Activated CD8-positive, alpha-beta memory T cell treated with anti-CD3 and anti-CD28 coated beads for 1 hour (primary cell): ENCODE results near the gene LRRN2.
"Not testable (repeated sequence)": the region's sequence is repeated elsewhere in the genome, so short reads cannot be mapped to it uniquely, and the experiment has no call there.

ENCODE experiments used
- DNase-seq, 2 donors: peaks; one replicate each; pipeline ENCODE4 v3.0.0-alpha.2; 2020; ENCODE audit warnings: low read depth in 1 of 2; ENCODE audit errors: extremely low read depth in 1 of 2

LRRN2 gene

DNA sequence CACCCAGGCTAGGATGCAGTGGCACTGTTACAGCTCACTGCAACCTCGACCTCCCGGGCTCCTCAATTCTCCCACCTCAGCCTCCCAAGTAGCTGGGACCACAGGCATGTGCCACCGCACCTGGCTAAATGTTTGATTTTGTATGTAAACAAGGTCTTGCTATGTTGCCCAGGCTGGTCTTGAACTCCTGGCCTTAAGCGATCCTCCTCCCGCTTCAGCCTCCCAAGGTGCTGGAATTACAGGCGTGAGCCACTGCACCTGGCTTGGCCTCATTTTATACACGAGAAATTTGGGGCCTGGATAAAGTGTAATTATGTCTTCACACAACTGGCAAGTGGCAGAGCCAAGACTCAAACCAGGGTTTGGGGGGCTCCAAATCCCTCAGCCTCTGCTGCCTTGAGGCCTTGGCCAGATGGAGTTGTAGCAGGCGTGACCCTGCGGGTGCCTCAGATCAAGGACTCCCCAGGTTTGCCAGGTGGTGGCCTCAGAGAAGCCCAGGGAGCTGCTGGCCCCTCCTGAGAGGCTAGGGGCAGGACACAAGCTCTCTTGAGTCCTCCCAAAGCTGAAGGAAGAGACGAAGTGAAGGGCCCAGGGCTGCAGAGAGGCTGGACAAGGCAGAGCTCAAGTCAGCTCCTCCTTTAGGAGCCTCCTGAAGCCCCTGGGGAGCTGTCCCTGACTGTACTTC lies 107.6 kb downstream of the LRRN2 start:
- DNase-seq: no peak

DNA sequence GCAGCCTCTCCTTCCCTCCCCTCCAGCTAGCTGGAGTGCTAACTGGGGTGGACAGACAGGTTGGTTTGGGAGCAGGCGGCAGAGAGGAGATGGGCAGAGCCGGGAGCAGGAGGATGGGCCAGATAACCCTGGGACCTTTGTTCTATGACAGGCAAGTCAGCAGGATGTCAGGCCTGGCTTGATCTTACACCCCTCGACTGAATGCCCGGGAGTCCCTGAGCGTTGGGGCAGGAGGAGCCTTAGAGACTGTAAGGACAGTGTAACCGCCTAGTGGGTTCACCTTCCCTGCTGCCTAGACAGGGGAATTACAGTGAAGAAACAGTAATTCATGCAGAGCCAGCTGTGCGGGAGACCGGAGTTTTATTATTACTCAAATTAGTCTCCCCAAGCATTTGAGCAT lies 109.1 kb downstream of the LRRN2 start:
- no peak for DNase-seq

DNA sequence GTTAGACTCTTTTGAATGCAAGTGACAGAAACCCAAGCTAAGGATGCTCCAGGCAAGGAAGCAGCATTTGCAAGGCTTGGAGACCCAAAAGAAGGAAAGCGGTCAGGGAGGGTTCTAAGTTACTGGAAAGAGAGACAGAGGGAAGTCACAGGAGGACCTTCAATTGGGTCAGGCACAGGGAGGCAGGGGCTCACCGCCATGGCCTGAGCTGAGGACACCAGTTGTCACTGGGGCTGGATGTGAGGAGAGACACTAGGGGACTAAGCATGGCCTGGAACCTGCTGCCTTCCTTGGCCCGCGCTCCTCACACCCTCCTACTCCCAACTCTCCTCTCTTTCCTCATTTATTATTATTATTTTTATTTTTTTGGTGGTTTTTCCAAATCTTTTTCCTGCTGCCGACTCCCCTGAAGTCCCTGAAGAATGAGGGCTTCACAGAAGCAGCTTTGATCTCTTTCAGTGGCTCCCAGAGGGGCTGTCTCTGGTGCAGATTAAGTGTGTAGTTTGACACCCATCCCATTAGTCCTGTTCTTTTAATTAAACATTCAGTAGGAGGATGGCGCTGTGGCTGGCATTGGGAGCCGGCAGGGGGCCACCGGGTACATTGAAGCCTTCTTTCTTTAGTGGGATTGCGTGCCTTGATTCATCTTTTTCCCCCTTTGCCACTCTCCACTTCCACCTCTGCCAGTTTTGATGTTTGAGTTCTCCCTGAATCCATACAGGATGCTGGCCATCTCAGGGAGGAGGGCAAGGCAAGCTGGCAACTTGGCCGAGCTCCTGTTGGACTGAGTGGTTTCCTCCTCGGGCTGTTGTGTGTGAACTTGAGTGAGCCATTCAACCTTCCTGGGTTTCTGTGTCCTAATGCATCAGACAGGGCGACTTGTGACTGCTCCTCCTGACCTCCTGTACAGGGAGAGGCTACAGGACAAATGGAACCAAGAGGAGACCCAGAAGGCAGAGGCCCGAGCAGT lies 110.0 kb downstream of the LRRN2 start:
- no peak for DNase-seq

DNA sequence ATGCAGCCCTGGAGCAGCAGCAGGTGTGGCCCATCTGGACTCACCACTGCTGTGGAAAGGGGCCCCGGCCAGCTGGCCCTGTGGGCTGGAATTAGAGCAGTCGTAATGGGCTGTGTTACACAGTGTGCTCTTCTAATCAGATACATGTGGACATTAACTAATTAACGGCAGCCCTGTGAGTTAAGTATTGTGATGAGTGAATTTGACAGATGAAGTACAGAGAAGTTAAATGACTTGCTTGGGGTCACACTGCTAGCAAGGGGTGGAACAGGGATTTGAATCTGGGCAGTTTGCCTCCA lies 110.7 kb downstream of the LRRN2 start:
- no peak for DNase-seq

DNA sequence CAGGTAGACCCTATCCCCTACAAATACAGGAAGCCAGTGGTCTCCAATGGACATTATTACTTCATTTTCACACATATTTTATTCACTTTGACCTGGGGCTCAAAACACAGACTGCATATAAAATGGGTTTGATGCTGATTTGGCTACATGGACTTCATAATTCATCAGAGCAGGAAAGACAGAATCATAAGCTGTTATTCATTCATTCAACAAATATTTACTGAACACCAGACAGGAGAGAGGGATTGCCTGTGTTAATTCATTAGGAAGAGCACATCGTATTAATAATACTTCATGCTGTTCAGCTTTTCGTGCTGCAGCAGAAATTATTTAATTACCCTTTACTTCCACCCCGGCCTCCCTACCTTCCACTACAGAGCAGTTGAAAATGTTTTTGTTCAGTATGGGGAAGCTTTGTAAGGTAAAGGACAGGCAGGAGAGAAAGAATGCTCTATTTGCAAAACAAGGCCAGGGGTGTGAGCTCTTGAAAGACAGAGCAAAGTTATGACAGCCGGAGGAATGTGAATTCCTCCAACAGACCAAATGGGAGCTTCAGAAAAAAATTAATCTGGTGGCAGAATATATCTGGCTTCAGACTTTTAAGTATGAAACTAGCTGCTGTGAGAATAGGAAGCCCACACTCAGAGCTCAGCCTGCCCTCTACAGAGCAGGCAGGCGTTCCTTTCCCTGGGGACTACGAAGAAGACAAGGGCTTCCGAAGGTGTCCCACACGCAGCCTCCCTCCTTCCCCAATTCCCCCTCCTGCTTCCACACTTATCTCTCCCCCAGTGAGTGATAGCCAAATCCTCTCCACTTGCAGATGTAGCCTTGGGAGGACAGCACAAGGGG lies 111.3 kb downstream of the LRRN2 start:
- DNase-seq: no peak

- DNase-seq: no peak
Observed at GRCh38 chr1:204572923-204573922, 112.3 kb downstream of the LRRN2 start.

GRCh38 chr1:204571631-204572030 lies 113.9 kb downstream of the LRRN2 start:
- DNase-seq: no peak

- DNase-seq: no peak
Observed at GRCh38 chr1:204571128-204571527, 114.4 kb downstream of the LRRN2 start.

DNA sequence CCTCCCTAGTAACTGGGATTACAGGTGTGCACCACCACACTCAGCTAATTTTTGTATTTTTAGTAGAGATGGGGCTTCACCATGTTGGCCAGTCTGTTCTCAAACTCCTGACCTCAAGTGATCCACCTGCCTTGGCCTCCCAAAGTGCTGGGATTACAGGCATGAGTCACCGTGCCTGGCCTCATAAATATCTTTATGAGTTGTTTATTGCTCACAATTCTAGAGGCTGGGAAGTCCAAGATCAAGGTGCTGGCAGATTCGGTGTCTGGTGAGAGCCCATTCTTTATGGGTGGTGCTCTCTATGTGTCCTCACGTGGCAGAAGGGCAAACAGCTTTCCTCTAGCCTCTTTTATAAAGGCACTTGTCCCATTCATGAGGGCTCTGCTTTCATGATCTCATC lies 115.5 kb downstream of the LRRN2 start:
- not testable (repeated sequence) for DNase-seq

DNA sequence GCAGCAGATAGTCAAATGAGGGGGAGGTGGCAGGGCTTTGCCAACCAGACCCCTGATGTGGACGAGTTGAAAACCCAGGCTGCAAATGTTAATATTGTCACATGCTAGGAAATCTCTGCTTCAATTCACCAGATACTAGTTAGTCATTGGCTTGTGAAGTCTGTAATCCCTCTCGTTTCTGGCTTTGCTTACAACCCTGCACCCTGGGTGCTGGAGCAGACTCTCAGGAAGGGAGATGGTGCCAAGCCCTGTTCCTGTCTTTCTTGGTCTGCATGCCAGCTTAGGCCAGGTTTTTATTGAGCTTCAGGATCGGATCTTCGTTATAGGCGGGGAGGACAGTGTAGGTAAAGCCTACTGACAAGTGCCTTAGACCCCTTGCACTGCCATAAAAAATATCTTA lies 116.1 kb downstream of the LRRN2 start:
- no peak for DNase-seq

- no peak for DNase-seq
Observed at GRCh38 chr1:204568576-204569315, 116.8 kb downstream of the LRRN2 start.
